ENCODE measurements around the gene TMEM131.

GRCh38 chr2:97769711-97770110 lies 226.0 kb downstream of the TMEM131 start:
- no peak for TF ChIP-seq CTCF (conservative IDR thresholded peaks at IDR 0.05)
- no peak for TF ChIP-seq EZH2 (IDR thresholded peaks at IDR 0.05; ENCODE audit: low read depth)

Data from PC-9 (cell line).